Breast epithelium (tissue), 4 donors: ENCODE data around the gene RMND5B. TPM values are rescaled to one million over a fixed set of nuclear protein-coding genes. Genes with fewer than 3 reads are reported as not detected.
A peak's percentile ranks its signal among the peaks of the same experiment; 100 is the strongest.

Experiments used
- DNase-seq, 2 donors: peaks; one replicate each; pipeline ENCODE4 v3.0.0-alpha.2; 2019; ENCODE audit warnings: low spot score in 2 of 2
- H3K27ac ChIP-seq, 2 donors: fragments of 200-600 bp; sonication (generic) in 1 of 2; one replicate each; pipeline ENCODE4 v1.5.1; 2016 to 2019; ENCODE audit warnings: mild to moderate bottlenecking in 1 of 2
- H3K27me3 ChIP-seq, 2 donors: fragments of 200-600 bp; sonication (generic) in 1 of 2; one replicate each; pipeline versions ENCODE4 v1.5.1 to v1.6.0; 2017 to 2019; ENCODE audit warnings: control low read depth in 1 of 2, mild to moderate bottlenecking in 1 of 2
- H3K36me3 ChIP-seq: fragments of 200-600 bp; one replicate; pipeline ENCODE4 v1.5.1; 2019
- H3K4me1 ChIP-seq, 2 donors: fragments of 200-600 bp; sonication (generic); one replicate each; pipeline ENCODE4 v1.5.1; 2016 to 2019; ENCODE audit warnings: control low read depth in 1 of 2
- H3K4me3 ChIP-seq, 3 donors: fragments of 200-600 bp; sonication (generic); 1 replicate in 2 of 3; 2 replicates in 1 of 3; pipeline ENCODE4 v1.5.1; 2016 to 2019; ENCODE audit warnings: mild to moderate bottlenecking in 3 of 3, moderate library complexity in 2 of 3
- H3K9me3 ChIP-seq, 2 donors: fragments of 200-600 bp; sonication (generic) in 1 of 2; one replicate each; pipeline ENCODE4 v1.5.1; 2016 to 2019; ENCODE audit warnings: control low read depth in 1 of 2
- CTCF ChIP-seq, 3 donors: fragments of 450-650 bp; IDR thresholded peaks; one replicate each; pipeline ENCODE4 v1.5.1; 2016 to 2017; ENCODE audit warnings: antibody characterized with exemption in 3 of 3, mild to moderate bottlenecking in 3 of 3, moderate library complexity in 3 of 3
- POLR2A ChIP-seq: fragments of 450-650 bp; IDR thresholded peaks from one replicate; pipeline ENCODE4 v1.6.1; 2016; ENCODE audit warnings: antibody characterized with exemption, mild to moderate bottlenecking, moderate library complexity
- POLR2AphosphoS5 ChIP-seq, 3 donors: sonication (generic); formaldehyde crosslinking; IDR thresholded peaks; one replicate each; pipeline ENCODE4 v1.6.1; 2017; ENCODE audit warnings: antibody characterized with exemption in 3 of 3
- intact Hi-C: fragments of 100-400 bp; cut with DNase I; formaldehyde crosslinking; loops from one replicate; pipeline ENCODE4 v1.15.1; 2023; ENCODE audit warnings: low total_unique reads
- total RNA-seq, 3 donors: library from RNA; depleted of rRNA; stranded (reverse); fragments of >200 nt; gene quantifications; one replicate each; pipeline ENCODE4 v1.1.0, GENCODE V29; 2016

The RMND5B gene
- total RNA-seq, 3 donors from 2014 or later: 34.4 to 40.4 (median 36.3) TPM

- Histone ChIP-seq H3K4me1 (peaks cover 0 to 27% of the 10 kb centered on the region in 2 donors), H3K4me3 (no peak overlapping the region), H3K36me3 (no peaks in the 10 kb centered on the region), H3K27ac (peak overlapping the region; percentile 71 to 78), H3K27me3 (peaks cover 0 to 3% of the 10 kb centered on the region in 2 donors), H3K9me3 (no peaks in the 10 kb centered on the region)
- DNase-seq: no peak
- TF ChIP-seq POLR2A (no peak), CTCF (IDR thresholded peaks at IDR 0.05) (no peak), POLR2AphosphoS5 (IDR thresholded peaks at IDR 0.05) (no peak)
- intact Hi-C loops: no loop called here
Observed at GRCh38 chr5:178108966-178109365, 21.8 kb upstream of the RMND5B start.

- Histone ChIP-seq H3K4me1 (peaks cover 0 to 29% of the 10 kb centered on the region in 2 donors), H3K36me3 (no peaks in the 10 kb centered on the region), H3K27me3 (peaks cover 0 to 3% of the 10 kb centered on the region in 2 donors), H3K9me3 (no peaks in the 10 kb centered on the region), H3K27ac (peak overlapping the region in 1 of 2 donors; percentile 2), H3K4me3 (no peak overlapping the region)
- intact Hi-C loops: no loop called here
- TF ChIP-seq CTCF (IDR thresholded peaks at IDR 0.05) (no peak), POLR2A (no peak), POLR2AphosphoS5 (IDR thresholded peaks at IDR 0.05) (no peak)
- no peak for DNase-seq
Observed at GRCh38 chr5:178110511-178110910, 20.3 kb upstream of the RMND5B start.

- Histone ChIP-seq H3K9me3 (no peaks in the 10 kb centered on the region), H3K4me3 (no peak overlapping the region), H3K27me3 (peaks cover 0 to 3% of the 10 kb centered on the region in 2 donors), H3K4me1 (peaks cover 0 to 34% of the 10 kb centered on the region in 2 donors), H3K27ac (peak overlapping the region in 1 of 2 donors; percentile 79), H3K36me3 (no peaks in the 10 kb centered on the region)
- intact Hi-C loops: no loop called here
- DNase-seq: no peak
- TF ChIP-seq POLR2AphosphoS5 (IDR thresholded peaks at IDR 0.05) (no peak), CTCF (IDR thresholded peaks at IDR 0.05) (no peak), POLR2A (no peak)
Observed at GRCh38 chr5:178111925-178112324, 18.9 kb upstream of the RMND5B start.

- intact Hi-C loops: no loop called here
- Histone ChIP-seq H3K9me3 (no peaks in the 10 kb centered on the region), H3K36me3 (no peaks in the 10 kb centered on the region), H3K27me3 (peaks cover 0 to 3% of the 10 kb centered on the region in 2 donors), H3K27ac (peak overlapping the region; percentile 79 to 87), H3K4me3 (peak overlapping the region in 1 of 3 donors; percentile 76), H3K4me1 (peaks cover 0 to 28% of the 10 kb centered on the region in 2 donors)
- TF ChIP-seq POLR2AphosphoS5 (IDR thresholded peaks at IDR 0.05) (no peak), CTCF (IDR thresholded peaks at IDR 0.05) (no peak), POLR2A (no peak)
- DNase-seq: no peak
Observed at GRCh38 chr5:178112545-178112944, 18.3 kb upstream of the RMND5B start.

- DNase-seq: peak; percentile 52 to 85
- Histone ChIP-seq H3K9me3 (no peaks in the 10 kb centered on the region), H3K4me3 (peak within 1 kb of the TSS; percentile 30 to 76 (median 68)), H3K27ac (peak within 1 kb of the TSS; percentile 79 to 87), H3K4me1 (peaks cover 0 to 20% of the 10 kb centered on the region in 2 donors), H3K27me3 (peaks cover 0 to 3% of the 10 kb centered on the region in 2 donors), H3K36me3 (no peaks in the 10 kb centered on the region)
- intact Hi-C loops: no loop called here
- TF ChIP-seq POLR2AphosphoS5 (IDR thresholded peaks at IDR 0.05) (no peak), POLR2A (no peak), CTCF (IDR thresholded peaks at IDR 0.05) (no peak)
Observed at GRCh38 chr5:178113141-178113787, 17.6 kb upstream of the RMND5B start, which contains the start of gene N4BP3. TSS of gene N4BP3 (plus strand) at chr5:178113532. CDS start at chr5:178119584, 6,052 bp downstream.
